IMR-90 (cell line): ENCODE measurements around the gene C22orf15. TPM values are rescaled to one million over a fixed set of nuclear protein-coding genes. Genes with fewer than 3 reads are reported as not detected.

Experiments used
- ATAC-seq: fragments of 200-7000 bp; cut with Tn5 transposase; 2 replicates; pipeline ENCODE4 v1.9.1; 2020; ENCODE audit warnings: low read depth, mild to moderate bottlenecking, moderate library complexity
- BruUV-seq: library from RNA; stranded (reverse); fragments of 400-500 nt; replicated peaks from 2 replicates; lab custom pipeline; 2021; lab: Mats Ljungman, UMichigan
- CTCF ChIA-PET: fragments of 300-600 bp; formaldehyde crosslinking; extraction: SDS; loops from one replicate; lab custom pipeline; 2021; ENCODE audit warnings: antibody characterized with exemption; lab: Yijun Ruan, JAX
- POLR2A ChIA-PET: fragments of 300-600 bp; sonication (Branson Sonifier 250); formaldehyde crosslinking; loops from one replicate; lab custom pipeline; 2022; ENCODE audit warnings: antibody characterized with exemption; ENCODE audit not compliant: unreplicated experiment; lab: Charles Lee
- DNase-seq: peaks from one replicate; pipeline ENCODE4 v3.0.0; 2013
- H2AFZ ChIP-seq: replicated peaks from 2 replicates; pipeline ENCODE3; 2013; ENCODE audit warnings: low read length, mild to moderate bottlenecking; ENCODE audit not compliant: poor library complexity
- H2AK5ac ChIP-seq: 2 replicates; pipeline ENCODE4 v1.6.1; 2013; ENCODE audit warnings: low read depth, low read length, inconsistent platforms
- H2AK9ac ChIP-seq: replicated peaks from 2 replicates; pipeline ENCODE3; 2013; ENCODE audit warnings: mild to moderate bottlenecking, low read depth, low read length, moderate library complexity; ENCODE audit not compliant: poor library complexity
- H2BK120ac ChIP-seq: 2 replicates; pipeline ENCODE4 v1.6.1; 2013; ENCODE audit warnings: low read depth, low read length, inconsistent platforms
- H2BK15ac ChIP-seq: 3 replicates; pipeline ENCODE4 v1.6.1; 2013; ENCODE audit warnings: low read depth, low read length, inconsistent platforms
- H2BK20ac ChIP-seq: 2 replicates; pipeline ENCODE4 v1.6.1; 2013; ENCODE audit warnings: low read depth, mild to moderate bottlenecking, inconsistent platforms, low read length, moderate library complexity
- H2BK5ac ChIP-seq: 2 replicates; pipeline ENCODE4 v1.6.1; 2013; ENCODE audit warnings: mild to moderate bottlenecking, low read depth, low read length, inconsistent platforms; ENCODE audit not compliant: poor library complexity, severe bottlenecking
- H3K14ac ChIP-seq: replicated peaks from 2 replicates; pipeline ENCODE4 v1.6.1; 2013; ENCODE audit warnings: low read depth, low read length, inconsistent platforms
- H3K18ac ChIP-seq: 2 replicates; pipeline ENCODE4 v1.6.1; 2013; ENCODE audit warnings: low read depth, low read length, control low read depth
- H3K23ac ChIP-seq: 2 replicates; pipeline ENCODE4 v1.6.1; 2013; ENCODE audit warnings: low read depth, low read length, inconsistent platforms
- H3K27ac ChIP-seq: 2 replicates; pipeline ENCODE4 v1.5.1; 2013; ENCODE audit warnings: mild to moderate bottlenecking, control low read depth, low read length; ENCODE audit not compliant: insufficient read depth
- H3K27me3 ChIP-seq: 2 replicates; pipeline ENCODE4 v1.6.1; 2013; ENCODE audit warnings: low read length; ENCODE audit not compliant: control insufficient read depth, insufficient read depth
- H3K36me3 ChIP-seq: 2 replicates; pipeline ENCODE4 v1.6.1; 2013; ENCODE audit warnings: low read length, mixed read lengths; ENCODE audit not compliant: control insufficient read depth, insufficient read depth
- H3K4ac ChIP-seq: 2 replicates; pipeline ENCODE4 v1.6.1; 2013; ENCODE audit warnings: low read depth, low read length, inconsistent platforms
- H3K4me1 ChIP-seq: 2 replicates; pipeline ENCODE4 v1.6.1; 2013; ENCODE audit warnings: low read length, mixed read lengths; ENCODE audit not compliant: control insufficient read depth, insufficient read depth
- H3K4me2 ChIP-seq: 2 replicates; pipeline ENCODE4 v1.6.1; 2013; ENCODE audit warnings: low read depth, mild to moderate bottlenecking, control low read depth, low read length, moderate library complexity
- H3K4me3 ChIP-seq: 2 replicates; pipeline ENCODE4 v1.5.1; 2013; ENCODE audit warnings: low read depth, mild to moderate bottlenecking, control low read depth, low read length, moderate library complexity; ENCODE audit not compliant: insufficient read depth
- H3K56ac ChIP-seq: 2 replicates; pipeline ENCODE4 v1.6.1; 2013; ENCODE audit warnings: low read length, inconsistent platforms; ENCODE audit not compliant: insufficient read depth; ENCODE audit errors: extremely low read depth
- H3K79me1 ChIP-seq, 2 experiments: 2 replicates each; pipeline ENCODE4 v1.6.1; 2013; ENCODE audit warnings: low read length in 2 of 2, inconsistent platforms in 1 of 2, low read depth in 1 of 2
- H3K9ac ChIP-seq: 2 replicates; pipeline ENCODE4 v1.6.1; 2013; ENCODE audit warnings: low read depth, low read length, control low read depth
- H3K9me1 ChIP-seq: 2 replicates; pipeline ENCODE4 v1.6.1; 2013; ENCODE audit warnings: low read length, inconsistent platforms; ENCODE audit not compliant: insufficient read depth
- H3K9me3 ChIP-seq: 2 replicates; pipeline ENCODE4 v1.6.1; 2013; ENCODE audit warnings: low read length; ENCODE audit not compliant: control insufficient read depth, insufficient read depth
- H4K20me1 ChIP-seq: 2 replicates; pipeline ENCODE4 v1.6.1; 2013; ENCODE audit warnings: low read length, inconsistent platforms; ENCODE audit not compliant: insufficient read depth
- H4K5ac ChIP-seq: 2 replicates; pipeline ENCODE4 v1.6.1; 2013; ENCODE audit warnings: mild to moderate bottlenecking, low read depth, low read length, control low read depth
- H4K8ac ChIP-seq, 2 experiments: 2 replicates each; pipeline ENCODE4 v1.6.1; 2013; ENCODE audit warnings: low read depth in 2 of 2, low read length in 2 of 2, control low read depth in 1 of 2, inconsistent platforms in 1 of 2
- H4K91ac ChIP-seq: 2 replicates; pipeline ENCODE4 v1.6.1; 2013; ENCODE audit warnings: low read depth, low read length, inconsistent platforms; ENCODE audit not compliant: insufficient read depth
- CEBPB ChIP-seq: IDR thresholded peaks from 2 replicates; pipeline ENCODE4 v1.6.1; 2012; ENCODE audit warnings: low read depth, low read length, improper control_type of control experiment
- FOS ChIP-seq: fragments of 150-350 bp; IDR thresholded peaks from 2 replicates; pipeline ENCODE4 v1.6.1; 2016; ENCODE audit warnings: low read depth, low read length
- MAFK ChIP-seq: IDR thresholded peaks from 2 replicates; pipeline ENCODE4 v1.6.1; 2012; ENCODE audit warnings: low read depth, low read length, improper control_type of control experiment
- MAZ ChIP-seq: IDR thresholded peaks from 2 replicates; pipeline ENCODE4 v1.6.1; 2012; ENCODE audit warnings: low read depth, mild to moderate bottlenecking, low read length, improper control_type of control experiment, moderate library complexity, borderline replicate concordance
- MXI1 ChIP-seq: IDR thresholded peaks from 2 replicates; pipeline ENCODE4 v1.6.1; 2012; ENCODE audit warnings: low read depth, mild to moderate bottlenecking, low read length, moderate library complexity, borderline replicate concordance
- NFE2L2 ChIP-seq: fragments of 150-350 bp; IDR thresholded peaks from 2 replicates; pipeline ENCODE4 v1.6.1; 2016; ENCODE audit warnings: low read depth, mild to moderate bottlenecking, low read length
- POLR2A ChIP-seq: IDR thresholded peaks from 2 replicates; pipeline ENCODE4 v1.6.1; 2012; ENCODE audit warnings: mild to moderate bottlenecking, low read depth, low read length
- RAD21 ChIP-seq: IDR thresholded peaks from 2 replicates; pipeline ENCODE4 v1.6.1; 2012; ENCODE audit warnings: low read length, improper control_type of control experiment
- RCOR1 ChIP-seq: IDR thresholded peaks from 2 replicates; pipeline ENCODE4 v1.6.1; 2012; ENCODE audit warnings: mild to moderate bottlenecking, low read length, improper control_type of control experiment; ENCODE audit not compliant: insufficient replicate concordance
- RFX5 ChIP-seq: IDR thresholded peaks from 2 replicates; pipeline ENCODE4 v1.8.0; 2012; ENCODE audit warnings: low read depth, mild to moderate bottlenecking, low read length, moderate library complexity
- SMC3 ChIP-seq: fragments of 150-350 bp; IDR thresholded peaks from 2 replicates; pipeline ENCODE4 v1.6.1; 2016; ENCODE audit warnings: low read depth, mild to moderate bottlenecking, antibody characterized with exemption, low read length, moderate library complexity
- WGBS, 2 experiments: methylation state at CpG; one replicate each; pipeline versions ENCODE4 v1.1.5 to v1.1.7; 2013; ENCODE audit warnings: missing lambda C conversion rate in 2 of 2; ENCODE audit not compliant: insufficient read length in 1 of 2; ENCODE audit errors: extremely low coverage in 2 of 2; 5-methylcytosine and 5-hydroxymethylcytosine counted together
- dilution Hi-C: fragments of 300-500 bp; cut with HindIII; formaldehyde crosslinking; loops from one replicate; pipeline ENCODE4 v1.14.3; 2018; ENCODE audit warnings: low sequenced_read_pairs; ENCODE audit not compliant: unreplicated experiment
- in situ Hi-C: fragments of 300-500 bp; cut with MboI; formaldehyde crosslinking; loops from 3 replicates; pipeline ENCODE4 v1.14.3; 2019; ENCODE audit warnings: low sequenced_read_pairs, inconsistent platforms, mixed read lengths
- intact Hi-C: fragments of 100-400 bp; cut with micrococcal nuclease; formaldehyde crosslinking; loops from 2 replicates; pipeline ENCODE4 v1.10.0; 2022
- polyA plus RNA-seq, 3 experiments: library from polyadenylated mRNA; depleted of rRNA; stranded (reverse); fragments of >200 nt; gene quantifications; 2 replicates each; pipeline ENCODE4 v1.2.3, GENCODE V29; 2012; ENCODE audit warnings: low replicate concordance in 1 of 3
- total RNA-seq: library from RNA; depleted of rRNA; stranded (reverse); fragments of >200 nt; gene quantifications from 2 replicates; pipeline ENCODE4 v1.2.3, GENCODE V29; 2012
- TF ChIP-seq, protein P1 (sequence below): fragments of 150-350 bp; IDR thresholded peaks from 2 replicates; pipeline ENCODE4 v1.6.1; 2016; ENCODE audit warnings: low read depth, mild to moderate bottlenecking, low read length, moderate library complexity, borderline replicate concordance
- TF ChIP-seq, protein P2 (sequence below): conservative IDR thresholded peaks from 2 replicates; pipeline ENCODE4 v1.5.1; 2012; ENCODE audit warnings: mild to moderate bottlenecking, low read depth, low read length, improper control_type of control experiment
- TF ChIP-seq, protein P3 (sequence below): fragments of 150-350 bp; IDR thresholded peaks from 2 replicates; pipeline ENCODE4 v1.6.1; 2017; ENCODE audit warnings: mild to moderate bottlenecking, antibody characterized with exemption, low read length, low read depth

Gene C22orf15
- total and polyA plus RNA-seq, 2 of the 4 experiments (the other 2 are of a cell fraction) = 2.3 to 3.1 TPM

DNA sequence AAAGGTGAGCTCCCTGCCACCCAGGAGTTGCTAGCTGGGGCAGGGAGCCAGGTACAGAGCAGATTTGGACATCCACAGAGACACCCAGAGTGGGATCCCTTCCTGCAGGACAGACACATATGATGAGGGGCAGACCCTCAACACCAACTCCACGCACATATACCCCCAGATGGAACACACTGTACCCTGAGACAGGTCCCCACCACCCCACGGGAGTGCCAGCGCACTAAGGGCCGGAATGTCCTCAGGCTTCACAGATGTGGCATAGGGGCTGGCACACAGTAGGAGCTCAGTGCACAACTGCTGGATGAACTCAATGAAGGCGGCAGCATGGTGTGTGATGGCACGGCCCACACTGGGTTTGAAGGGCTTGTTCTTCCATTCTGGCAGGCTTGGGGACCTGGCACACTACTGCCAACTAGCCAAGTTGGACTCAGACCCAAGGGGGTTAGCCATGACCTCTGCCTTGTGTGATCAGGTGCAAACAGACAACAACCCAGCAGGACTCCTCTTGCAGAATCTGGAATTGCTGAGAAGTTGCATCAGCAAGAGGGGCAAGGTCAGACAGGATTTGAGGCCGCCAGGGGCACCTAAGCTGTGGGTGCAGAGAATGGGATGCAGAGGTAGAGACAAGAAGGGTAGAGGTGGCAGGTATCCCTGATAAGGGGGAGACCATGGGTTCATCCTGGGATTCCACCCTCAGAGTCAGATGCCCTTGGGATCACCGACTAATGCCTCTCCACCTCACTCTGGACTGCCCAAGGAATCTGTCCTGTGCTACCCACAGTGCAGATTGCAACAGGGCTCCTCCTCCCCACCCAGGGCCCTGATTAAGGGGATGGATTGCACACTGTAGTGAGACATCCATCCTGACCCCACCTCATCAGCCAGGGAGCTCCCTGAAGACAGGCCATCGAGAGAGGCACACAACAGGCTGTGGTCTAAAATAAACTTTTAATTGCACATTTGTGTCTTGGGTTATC lies 2.4 kb downstream of the C22orf15 start:
- H3K79me1 ChIP-seq = no peaks in the 10 kb centered on the region
- no peak overlapping the region for H4K91ac ChIP-seq
- H2BK5ac ChIP-seq = no peak overlapping the region
- H3K9me1 ChIP-seq = 0 out of 2 replicates have a peak, but pooled peaks cover 7% of the 10 kb centered on the region
- H3K27ac ChIP-seq = no peak overlapping the region
- H3K27me3 ChIP-seq = no peaks in the 10 kb centered on the region
- dilution Hi-C loops (no loop called here), intact Hi-C loops (loop anchor here (5.0 kb wide), 1 partner anchor 223 kb away; no protein-coding TSS in a partner anchor), in situ Hi-C loops (no loop called here)
- H3K4me3 ChIP-seq = no peak overlapping the region
- no peaks in the 10 kb centered on the region for H3K9me3 ChIP-seq
- H3K56ac ChIP-seq = no peak overlapping the region
- 90% methylated on average over 3 of the region's 9 CpGs; no CpG with 5 or more reads in 1 of the 2 experiments for WGBS, 2 experiments
- H3K4ac ChIP-seq = no peak overlapping the region
- no peaks in the 10 kb centered on the region for H4K20me1 ChIP-seq
- no peak for TF ChIP-seq RAD21
- no peak for TF ChIP-seq RFX5
- no peak for TF ChIP-seq MAFK
- TF ChIP-seq NFE2L2 = no peak
- TF ChIP-seq CEBPB = no peak
- no peak for TF ChIP-seq MAZ
- TF ChIP-seq FOS = no peak
- no peak for TF ChIP-seq SMC3
- no peak for TF ChIP-seq MXI1
- TF ChIP-seq, protein P1, sequence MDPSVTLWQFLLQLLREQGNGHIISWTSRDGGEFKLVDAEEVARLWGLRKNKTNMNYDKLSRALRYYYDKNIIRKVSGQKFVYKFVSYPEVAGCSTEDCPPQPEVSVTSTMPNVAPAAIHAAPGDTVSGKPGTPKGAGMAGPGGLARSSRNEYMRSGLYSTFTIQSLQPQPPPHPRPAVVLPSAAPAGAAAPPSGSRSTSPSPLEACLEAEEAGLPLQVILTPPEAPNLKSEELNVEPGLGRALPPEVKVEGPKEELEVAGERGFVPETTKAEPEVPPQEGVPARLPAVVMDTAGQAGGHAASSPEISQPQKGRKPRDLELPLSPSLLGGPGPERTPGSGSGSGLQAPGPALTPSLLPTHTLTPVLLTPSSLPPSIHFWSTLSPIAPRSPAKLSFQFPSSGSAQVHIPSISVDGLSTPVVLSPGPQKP = no peak
- TF ChIP-seq, protein P2, sequence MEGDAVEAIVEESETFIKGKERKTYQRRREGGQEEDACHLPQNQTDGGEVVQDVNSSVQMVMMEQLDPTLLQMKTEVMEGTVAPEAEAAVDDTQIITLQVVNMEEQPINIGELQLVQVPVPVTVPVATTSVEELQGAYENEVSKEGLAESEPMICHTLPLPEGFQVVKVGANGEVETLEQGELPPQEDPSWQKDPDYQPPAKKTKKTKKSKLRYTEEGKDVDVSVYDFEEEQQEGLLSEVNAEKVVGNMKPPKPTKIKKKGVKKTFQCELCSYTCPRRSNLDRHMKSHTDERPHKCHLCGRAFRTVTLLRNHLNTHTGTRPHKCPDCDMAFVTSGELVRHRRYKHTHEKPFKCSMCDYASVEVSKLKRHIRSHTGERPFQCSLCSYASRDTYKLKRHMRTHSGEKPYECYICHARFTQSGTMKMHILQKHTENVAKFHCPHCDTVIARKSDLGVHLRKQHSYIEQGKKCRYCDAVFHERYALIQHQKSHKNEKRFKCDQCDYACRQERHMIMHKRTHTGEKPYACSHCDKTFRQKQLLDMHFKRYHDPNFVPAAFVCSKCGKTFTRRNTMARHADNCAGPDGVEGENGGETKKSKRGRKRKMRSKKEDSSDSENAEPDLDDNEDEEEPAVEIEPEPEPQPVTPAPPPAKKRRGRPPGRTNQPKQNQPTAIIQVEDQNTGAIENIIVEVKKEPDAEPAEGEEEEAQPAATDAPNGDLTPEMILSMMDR = no peak
- TF ChIP-seq RCOR1 = no peak
- TF ChIP-seq, protein P3, sequence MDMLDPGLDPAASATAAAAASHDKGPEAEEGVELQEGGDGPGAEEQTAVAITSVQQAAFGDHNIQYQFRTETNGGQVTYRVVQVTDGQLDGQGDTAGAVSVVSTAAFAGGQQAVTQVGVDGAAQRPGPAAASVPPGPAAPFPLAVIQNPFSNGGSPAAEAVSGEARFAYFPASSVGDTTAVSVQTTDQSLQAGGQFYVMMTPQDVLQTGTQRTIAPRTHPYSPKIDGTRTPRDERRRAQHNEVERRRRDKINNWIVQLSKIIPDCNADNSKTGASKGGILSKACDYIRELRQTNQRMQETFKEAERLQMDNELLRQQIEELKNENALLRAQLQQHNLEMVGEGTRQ = no peak
- no peak for TF ChIP-seq POLR2A
- H4K5ac ChIP-seq = no peak overlapping the region
- no peak overlapping the region for H3K4me2 ChIP-seq
- ATAC-seq = no peak
- ChIA-PET POLR2A (no interaction called here), CTCF (interaction anchor here (2.1 kb wide), 1 partner anchor 85 kb away, joined by 8 read pairs; no protein-coding TSS in a partner anchor)
- H2BK15ac ChIP-seq = no peak overlapping the region
- no peak overlapping the region for H3K14ac ChIP-seq
- H3K4me1 ChIP-seq = peaks cover 10% of the 10 kb centered on the region
- BruUV-seq = no TSS peak
- H2BK120ac ChIP-seq = no peak overlapping the region
- no peak for DNase-seq
- H3K36me3 ChIP-seq = no peaks in the 10 kb centered on the region
- no peak overlapping the region for H2AK5ac ChIP-seq
- no peak overlapping the region for H2AK9ac ChIP-seq
- no peak overlapping the region for H2BK20ac ChIP-seq
- no peak overlapping the region for H4K8ac ChIP-seq
- H2AFZ ChIP-seq = no peak overlapping the region
- H3K9ac ChIP-seq = no peak overlapping the region
- H3K18ac ChIP-seq = no peak overlapping the region
- H3K23ac ChIP-seq = no peak overlapping the region
